MM.1S (cell line): ENCODE data around the gene SORD.
"Not testable (repeated sequence)": the region's sequence is repeated elsewhere in the genome, so short reads cannot be mapped to it uniquely, and the experiment has no call there.

Experiments
- EZH2 ChIP-seq: fragments of 300-600 bp; sonication (generic); optimal IDR thresholded peaks from 2 replicates; pipeline ENCODE3; 2017; ENCODE audit warnings: low read depth, mild to moderate bottlenecking, antibody characterized with exemption, low read length, mixed read lengths
- TF ChIP-seq, protein P1 (sequence below): fragments of 300-600 bp; sonication (generic); IDR thresholded peaks from 2 replicates; pipeline ENCODE4 v1.5.1; 2016; ENCODE audit warnings: antibody characterized with exemption, low read length, mixed read lengths

DNA sequence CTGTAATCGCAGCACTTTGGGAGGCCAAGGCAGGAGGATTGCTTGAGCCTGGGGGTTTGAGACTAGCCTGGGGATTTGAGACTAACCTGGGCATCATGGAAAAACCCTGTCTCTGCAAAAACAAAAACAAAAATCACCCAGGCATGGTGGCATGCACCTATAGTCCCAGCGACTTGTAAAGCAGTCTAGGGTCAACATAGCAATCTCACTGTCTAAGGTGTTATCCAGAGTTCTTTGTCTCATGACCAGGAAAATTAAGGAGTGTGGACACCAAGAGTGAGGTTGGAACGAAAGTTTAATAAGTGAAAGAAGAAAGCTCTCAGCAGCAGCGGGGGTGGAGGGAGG lies 25.4 kb downstream of the SORD start:
- TF ChIP-seq, protein P1, sequence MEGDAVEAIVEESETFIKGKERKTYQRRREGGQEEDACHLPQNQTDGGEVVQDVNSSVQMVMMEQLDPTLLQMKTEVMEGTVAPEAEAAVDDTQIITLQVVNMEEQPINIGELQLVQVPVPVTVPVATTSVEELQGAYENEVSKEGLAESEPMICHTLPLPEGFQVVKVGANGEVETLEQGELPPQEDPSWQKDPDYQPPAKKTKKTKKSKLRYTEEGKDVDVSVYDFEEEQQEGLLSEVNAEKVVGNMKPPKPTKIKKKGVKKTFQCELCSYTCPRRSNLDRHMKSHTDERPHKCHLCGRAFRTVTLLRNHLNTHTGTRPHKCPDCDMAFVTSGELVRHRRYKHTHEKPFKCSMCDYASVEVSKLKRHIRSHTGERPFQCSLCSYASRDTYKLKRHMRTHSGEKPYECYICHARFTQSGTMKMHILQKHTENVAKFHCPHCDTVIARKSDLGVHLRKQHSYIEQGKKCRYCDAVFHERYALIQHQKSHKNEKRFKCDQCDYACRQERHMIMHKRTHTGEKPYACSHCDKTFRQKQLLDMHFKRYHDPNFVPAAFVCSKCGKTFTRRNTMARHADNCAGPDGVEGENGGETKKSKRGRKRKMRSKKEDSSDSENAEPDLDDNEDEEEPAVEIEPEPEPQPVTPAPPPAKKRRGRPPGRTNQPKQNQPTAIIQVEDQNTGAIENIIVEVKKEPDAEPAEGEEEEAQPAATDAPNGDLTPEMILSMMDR: not testable (repeated sequence)
- TF ChIP-seq EZH2: not testable (repeated sequence)
